Measurements from ENCODE around the gene PDCD2.

GRCh38 chr6:170525795-170526194, 58.6 kb downstream of the PDCD2 start:
- TF ChIP-seq CTCF (tag by site-specific recombination; IDR thresholded peaks at IDR 0.05) (no peak), ZNF76 (tag by site-specific recombination; IDR thresholded peaks at IDR 0.05; ENCODE audit: borderline replicate concordance, low read depth) (no peak)
